K562 (cell line): Measurements from ENCODE around the gene PARD3B. TPM values are rescaled to one million over a fixed set of nuclear protein-coding genes. Genes with fewer than 3 reads are reported as not detected.

Source experiments
- ATAC-seq: fragments of 200-7000 bp; cut with Tn5 transposase; 3 replicates; pipeline ENCODE4 v1.9.1; 2020; ENCODE audit warnings: moderate library complexity
- BruUV-seq: library from RNA; stranded (reverse); fragments of 400-500 nt; replicated peaks from 2 replicates; lab custom pipeline; 2021; lab: Mats Ljungman, UMichigan
- CTCF ChIA-PET: fragments of 300-600 bp; formaldehyde crosslinking; extraction: SDS; loops from one replicate; lab custom pipeline; 2021; ENCODE audit warnings: low intra/inter-chr PET ratio; lab: Yijun Ruan, JAX
- POLR2A ChIA-PET: fragments of 300-600, 350-650 bp; sonication (Branson Sonifier 250); formaldehyde crosslinking; extraction: SDS; loops from one replicate; lab custom pipeline; 2021; ENCODE audit warnings: antibody characterized with exemption, inconsistent platforms; lab: Yijun Ruan, JAX
- DNase-seq, 4 experiments: peaks; one replicate each; pipeline versions ENCODE4 v3.0.0 to v3.0.0-alpha.2; 2011 to 2018; ENCODE audit warnings: low spot score in 3 of 4, mixed read lengths in 3 of 4; ENCODE audit errors: extremely low read depth in 1 of 4
- FAIRE-seq: peaks from 2 replicates; lab custom pipeline; 2011; peaks lifted over from hg19 to GRCh38; lab: Jason Lieb, UNC
- H2AFZ ChIP-seq: 2 replicates; pipeline ENCODE4 v1.6.0; 2011; ENCODE audit warnings: low read depth, low read length, control low read depth, inconsistent platforms
- H3K27ac ChIP-seq: fragments of 200-600 bp; 3 replicates; pipeline ENCODE4 v1.8.0; 2011; ENCODE audit warnings: low read depth, mild to moderate bottlenecking, control low read depth, inconsistent platforms, low read length, moderate library complexity, mixed read lengths; ENCODE audit errors: extremely low read depth
- H3K27me3 ChIP-seq, 2 experiments: fragments of 300-600 bp in 1 of 2; 2 replicates in 1 of 2; 3 replicates in 1 of 2; pipeline versions ENCODE4 v1.6.0 to v1.8.0; 2011; ENCODE audit warnings: inconsistent platforms in 2 of 2, low read length in 2 of 2, mild to moderate bottlenecking in 1 of 2, mixed read lengths in 1 of 2, moderate library complexity in 1 of 2; ENCODE audit not compliant: control insufficient read depth in 2 of 2, insufficient read depth in 2 of 2
- H3K36me3 ChIP-seq: fragments of 300-600 bp; 3 replicates; pipeline ENCODE4 v1.8.0; 2011; ENCODE audit warnings: mild to moderate bottlenecking, low read length, inconsistent platforms; ENCODE audit not compliant: control insufficient read depth, insufficient read depth
- H3K4me1 ChIP-seq, 2 experiments: fragments of 200-600 bp in 1 of 2; replicated peaks in 1 of 2; 2 replicates in 1 of 2; 3 replicates in 1 of 2; pipeline versions ENCODE4 v1.5.1 to v1.8.0; 2011; ENCODE audit warnings: inconsistent platforms in 2 of 2, low read length in 2 of 2, mild to moderate bottlenecking in 1 of 2, mixed read lengths in 1 of 2, moderate library complexity in 1 of 2; ENCODE audit not compliant: control insufficient read depth in 2 of 2, insufficient read depth in 2 of 2
- H3K4me2 ChIP-seq: 2 replicates; pipeline ENCODE4 v1.6.1; 2011; ENCODE audit warnings: low read length, control low read depth, inconsistent platforms, mixed read lengths; ENCODE audit not compliant: insufficient read depth
- H3K4me3 ChIP-seq: fragments of 200-600 bp; sonication (generic), shearing (Covaris generic); 2 replicates; pipeline ENCODE4 v1.5.1; 2016; ENCODE audit warnings: control low read depth, inconsistent platforms
- H3K79me2 ChIP-seq: fragments of 200-600 bp; 3 replicates; pipeline ENCODE4 v1.8.0; 2011; ENCODE audit warnings: low read length, inconsistent platforms; ENCODE audit not compliant: control insufficient read depth, insufficient read depth
- H3K9ac ChIP-seq, 2 experiments: 2 replicates each; pipeline versions ENCODE4 v1.6.0 to v1.6.1; 2011; ENCODE audit warnings: low read depth in 2 of 2, low read length in 2 of 2, control low read depth in 1 of 2, inconsistent platforms in 1 of 2, mild to moderate bottlenecking in 1 of 2, mixed read lengths in 1 of 2; ENCODE audit not compliant: insufficient read depth in 1 of 2
- H3K9me1 ChIP-seq: one replicate; pipeline ENCODE4 v1.6.0; 2011; ENCODE audit warnings: inconsistent platforms, mild to moderate bottlenecking, low read length, moderate library complexity; ENCODE audit not compliant: control insufficient read depth, insufficient read depth
- H3K9me3 ChIP-seq: replicated peaks from 2 replicates; pipeline ENCODE4 v1.5.1; 2011; ENCODE audit warnings: low read depth, low read length, inconsistent platforms; ENCODE audit not compliant: control insufficient read depth, insufficient read depth
- H4K20me1 ChIP-seq: replicated peaks from 2 replicates; pipeline ENCODE4 v1.6.1; 2011; ENCODE audit warnings: low read length, inconsistent platforms, mixed read lengths; ENCODE audit not compliant: control insufficient read depth, insufficient read depth
- MED1 ChIP-seq: sonication (generic); formaldehyde crosslinking; IDR thresholded peaks from 2 replicates; pipeline ENCODE4 v1.8.1; 2023; ENCODE audit warnings: missing genetic modification reagents, borderline replicate concordance
- NCOA1 ChIP-seq: fragments of 450-650 bp; IDR thresholded peaks from 2 replicates; pipeline ENCODE4 v1.6.1; 2016; ENCODE audit warnings: low read depth
- NFE2L1 ChIP-seq: fragments of 450-650 bp; IDR thresholded peaks from 2 replicates; pipeline ENCODE4 v1.6.1; 2016; ENCODE audit warnings: missing genetic modification characterization, low read depth, mild to moderate bottlenecking, missing compliant biosample characterization, moderate library complexity, borderline replicate concordance
- RBM25 ChIP-seq: fragments of 200-400 bp; formaldehyde crosslinking; IDR thresholded peaks from 2 replicates; pipeline ENCODE4 v1.6.1; 2018; ENCODE audit warnings: low read length, low read depth, moderate library complexity; ENCODE audit not compliant: severe bottlenecking
- RCOR1 ChIP-seq, 2 experiments: IDR thresholded peaks; 2 replicates each; pipeline ENCODE4 v1.6.1; 2012; ENCODE audit warnings: low read depth in 2 of 2, low read length in 2 of 2, borderline replicate concordance in 1 of 2, improper control_type of control experiment in 1 of 2
- ZBTB8A ChIP-seq: fragments of 450-650 bp; IDR thresholded peaks from 2 replicates; pipeline ENCODE4 v1.6.1; 2018; ENCODE audit warnings: mild to moderate bottlenecking, moderate library complexity; ENCODE audit not compliant: partially characterized antibody
- ZNF77 ChIP-seq: fragments of 250-450 bp; sonication (Bioruptor Pico); IDR thresholded peaks from 2 replicates; pipeline ENCODE4 v1.5.0; 2020
- WGBS: fragments of 100-300 bp; shearing (Covaris generic); methylation state at CpG from one replicate; pipeline ENCODE4 v1.1.6; 2016; ENCODE audit warnings: low coverage, mixed read lengths; ENCODE audit not compliant: insufficient coverage; ENCODE audit errors: missing lambda C conversion rate; 5-methylcytosine and 5-hydroxymethylcytosine counted together
- in situ Hi-C: fragments of 300-500 bp; cut with MboI; formaldehyde crosslinking; loops from 4 replicates; pipeline ENCODE4 v1.15.0; 2018; ENCODE audit warnings: inconsistent platforms, mixed read lengths
- intact Hi-C: fragments of 100-400 bp; cut with micrococcal nuclease; formaldehyde crosslinking; loops from 2 replicates; pipeline ENCODE4 v1.14.2; 2022
- polyA plus RNA-seq, 8 experiments: library from polyadenylated mRNA; depleted of rRNA in 4 of 8; stranded (reverse) in 5 of 8; unstranded in 3 of 8; fragments of >200 nt; fragmentation: Nextera tagmentation in 2 of 8; fragmentation: Illumina TruSeq in 1 of 8; extraction: Ambion mirVana in 2 of 8; extraction: Trizol in 1 of 8; gene quantifications; 2 replicates each; pipeline versions ENCODE4 v1.2.1 to v1.2.3, GENCODE V29; 2011 to 2014; ENCODE audit warnings: inconsistent platforms in 1 of 8, missing spikeins in 1 of 8
- total RNA-seq, 7 experiments: library from RNA; depleted of rRNA in 6 of 7; stranded (reverse); fragments of >200 nt in 6 of 7; fragmentation: Illumina TruSeq in 2 of 7; extraction: Trizol in 2 of 7; gene quantifications; 2 replicates each; pipeline versions ENCODE4 v1.2.1 to v1.2.3, GENCODE V29; 2011 to 2021; ENCODE audit warnings: low replicate concordance in 1 of 7
- TF ChIP-seq, protein P1 (sequence below): fragments of 450-650 bp; formaldehyde crosslinking; conservative IDR thresholded peaks from 2 replicates; pipeline ENCODE4 v1.4.0; 2022; ENCODE audit warnings: mild to moderate bottlenecking, missing genetic modification characterization
- TF ChIP-seq, protein P2 (sequence below): fragments of 450-650 bp; formaldehyde crosslinking; IDR thresholded peaks from 2 replicates; pipeline ENCODE4 v1.4.0; 2022; ENCODE audit warnings: mild to moderate bottlenecking, moderate library complexity
- TF ChIP-seq, protein P3 (sequence below): fragments of 250-450 bp; sonication (Bioruptor Pico); IDR thresholded peaks from 2 replicates; pipeline ENCODE4 v1.8.0; 2021; ENCODE audit warnings: moderate library complexity, mild to moderate bottlenecking, inconsistent platforms
- TF ChIP-seq, protein P4 (sequence below): IDR thresholded peaks from 2 replicates; pipeline ENCODE4 v1.6.1; 2014; ENCODE audit warnings: antibody characterized with exemption

The PARD3B gene
- total and polyA plus RNA-seq, 9 of the 15 experiments (the other 6 are each of a cell fraction or from before 2014, with no cell fraction given): 0.15 to 3.0 (median 1.1) TPM

DNA sequence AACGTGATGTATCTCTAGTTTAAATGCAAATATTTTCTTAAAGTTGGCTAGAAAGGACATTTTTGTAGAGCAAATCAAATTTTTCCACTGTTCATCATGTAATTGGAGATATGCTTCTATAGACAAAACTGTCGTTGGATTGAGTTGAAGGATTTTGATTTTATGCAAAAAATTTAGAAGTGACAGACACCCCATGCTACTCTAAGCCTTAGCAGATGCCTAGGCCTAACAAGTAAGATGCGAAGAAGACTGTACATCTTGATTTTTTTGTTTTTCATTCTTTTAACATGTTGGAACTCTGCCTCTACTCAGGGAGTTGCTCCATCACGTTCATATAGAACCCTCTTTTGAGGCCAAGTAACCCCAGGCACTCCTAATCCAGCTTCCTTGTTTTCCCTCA lies 331.0 kb downstream of the PARD3B start:
- H2AFZ ChIP-seq: no peak overlapping the region
- no peaks in the 10 kb centered on the region for H3K27me3 ChIP-seq
- H3K4me1 ChIP-seq: no peaks in the 10 kb centered on the region
- no TSS peak for BruUV-seq
- ChIA-PET POLR2A (no interaction called here), CTCF (no interaction called here)
- no peak overlapping the region for H3K4me2 ChIP-seq
- WGBS: 21% methylated on average over 4 of the region's 4 CpGs
- intact Hi-C loops: loop anchor here (10.0 kb wide), 1 partner anchor 552 kb away; no protein-coding TSS in a partner anchor
- no peak for FAIRE-seq
- H3K27ac ChIP-seq: no peak overlapping the region
- TF ChIP-seq RCOR1 (IDR thresholded peaks at IDR 0.05; ENCODE audit: borderline replicate concordance in 1 of 2, low read depth in 2 of 2, low read length in 2 of 2) (no peak), NCOA1 (no peak), RBM25 (no peak), MED1 (CRISPR knock-in tag) (no peak), NFE2L1 (tag) (no peak), ZBTB8A (no peak), ZNF77 (no peak)
- TF ChIP-seq, protein P1, sequence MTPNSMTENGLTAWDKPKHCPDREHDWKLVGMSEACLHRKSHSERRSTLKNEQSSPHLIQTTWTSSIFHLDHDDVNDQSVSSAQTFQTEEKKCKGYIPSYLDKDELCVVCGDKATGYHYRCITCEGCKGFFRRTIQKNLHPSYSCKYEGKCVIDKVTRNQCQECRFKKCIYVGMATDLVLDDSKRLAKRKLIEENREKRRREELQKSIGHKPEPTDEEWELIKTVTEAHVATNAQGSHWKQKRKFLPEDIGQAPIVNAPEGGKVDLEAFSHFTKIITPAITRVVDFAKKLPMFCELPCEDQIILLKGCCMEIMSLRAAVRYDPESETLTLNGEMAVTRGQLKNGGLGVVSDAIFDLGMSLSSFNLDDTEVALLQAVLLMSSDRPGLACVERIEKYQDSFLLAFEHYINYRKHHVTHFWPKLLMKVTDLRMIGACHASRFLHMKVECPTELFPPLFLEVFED (CRISPR knock-in tag): no peak
- TF ChIP-seq, protein P2, sequence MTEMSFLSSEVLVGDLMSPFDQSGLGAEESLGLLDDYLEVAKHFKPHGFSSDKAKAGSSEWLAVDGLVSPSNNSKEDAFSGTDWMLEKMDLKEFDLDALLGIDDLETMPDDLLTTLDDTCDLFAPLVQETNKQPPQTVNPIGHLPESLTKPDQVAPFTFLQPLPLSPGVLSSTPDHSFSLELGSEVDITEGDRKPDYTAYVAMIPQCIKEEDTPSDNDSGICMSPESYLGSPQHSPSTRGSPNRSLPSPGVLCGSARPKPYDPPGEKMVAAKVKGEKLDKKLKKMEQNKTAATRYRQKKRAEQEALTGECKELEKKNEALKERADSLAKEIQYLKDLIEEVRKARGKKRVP (CRISPR knock-in tag): no peak
- TF ChIP-seq, protein P3, sequence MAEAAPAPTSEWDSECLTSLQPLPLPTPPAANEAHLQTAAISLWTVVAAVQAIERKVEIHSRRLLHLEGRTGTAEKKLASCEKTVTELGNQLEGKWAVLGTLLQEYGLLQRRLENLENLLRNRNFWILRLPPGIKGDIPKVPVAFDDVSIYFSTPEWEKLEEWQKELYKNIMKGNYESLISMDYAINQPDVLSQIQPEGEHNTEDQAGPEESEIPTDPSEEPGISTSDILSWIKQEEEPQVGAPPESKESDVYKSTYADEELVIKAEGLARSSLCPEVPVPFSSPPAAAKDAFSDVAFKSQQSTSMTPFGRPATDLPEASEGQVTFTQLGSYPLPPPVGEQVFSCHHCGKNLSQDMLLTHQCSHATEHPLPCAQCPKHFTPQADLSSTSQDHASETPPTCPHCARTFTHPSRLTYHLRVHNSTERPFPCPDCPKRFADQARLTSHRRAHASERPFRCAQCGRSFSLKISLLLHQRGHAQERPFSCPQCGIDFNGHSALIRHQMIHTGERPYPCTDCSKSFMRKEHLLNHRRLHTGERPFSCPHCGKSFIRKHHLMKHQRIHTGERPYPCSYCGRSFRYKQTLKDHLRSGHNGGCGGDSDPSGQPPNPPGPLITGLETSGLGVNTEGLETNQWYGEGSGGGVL (CRISPR knock-in tag): no peak
- TF ChIP-seq, protein P4, sequence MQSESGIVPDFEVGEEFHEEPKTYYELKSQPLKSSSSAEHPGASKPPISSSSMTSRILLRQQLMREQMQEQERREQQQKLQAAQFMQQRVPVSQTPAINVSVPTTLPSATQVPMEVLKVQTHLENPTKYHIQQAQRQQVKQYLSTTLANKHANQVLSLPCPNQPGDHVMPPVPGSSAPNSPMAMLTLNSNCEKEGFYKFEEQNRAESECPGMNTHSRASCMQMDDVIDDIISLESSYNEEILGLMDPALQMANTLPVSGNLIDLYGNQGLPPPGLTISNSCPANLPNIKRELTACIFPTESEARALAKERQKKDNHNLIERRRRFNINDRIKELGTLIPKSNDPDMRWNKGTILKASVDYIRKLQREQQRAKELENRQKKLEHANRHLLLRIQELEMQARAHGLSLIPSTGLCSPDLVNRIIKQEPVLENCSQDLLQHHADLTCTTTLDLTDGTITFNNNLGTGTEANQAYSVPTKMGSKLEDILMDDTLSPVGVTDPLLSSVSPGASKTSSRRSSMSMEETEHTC: no peak
- no peaks in the 10 kb centered on the region for H4K20me1 ChIP-seq
- H3K9me3 ChIP-seq: no peaks in the 10 kb centered on the region
- H3K4me3 ChIP-seq: no peak overlapping the region
- H3K79me2 ChIP-seq: no peaks in the 10 kb centered on the region
- ATAC-seq: no peak
- no peak overlapping the region for H3K9ac ChIP-seq
- no peaks in the 10 kb centered on the region for H3K9me1 ChIP-seq
- DNase-seq: no peak
- no peaks in the 10 kb centered on the region for H3K36me3 ChIP-seq
- in situ Hi-C loops: no loop called here
